ENCODE measurements around the gene PDZD2.

DNA sequence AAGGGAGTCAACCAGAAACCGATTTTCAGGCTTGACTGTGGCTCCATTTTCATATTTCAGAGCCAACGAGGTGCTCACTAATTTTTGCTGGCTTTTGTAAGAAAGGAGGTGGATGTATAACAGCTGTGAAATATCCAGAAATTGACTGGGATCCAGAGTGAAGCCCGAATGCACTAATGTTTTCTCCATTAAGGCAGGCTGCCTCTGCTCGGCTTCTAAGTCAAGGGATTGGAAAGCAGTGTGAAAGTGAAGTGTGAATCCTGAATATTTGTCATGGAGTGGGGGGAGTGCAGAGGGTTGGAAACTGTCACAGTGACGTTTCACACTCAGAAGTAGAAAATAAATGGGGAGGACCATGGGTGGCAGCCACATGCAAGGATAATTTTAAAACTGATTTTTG is 297.8 kb downstream of the PDZD2 start:
- TF ChIP-seq, protein P1, sequence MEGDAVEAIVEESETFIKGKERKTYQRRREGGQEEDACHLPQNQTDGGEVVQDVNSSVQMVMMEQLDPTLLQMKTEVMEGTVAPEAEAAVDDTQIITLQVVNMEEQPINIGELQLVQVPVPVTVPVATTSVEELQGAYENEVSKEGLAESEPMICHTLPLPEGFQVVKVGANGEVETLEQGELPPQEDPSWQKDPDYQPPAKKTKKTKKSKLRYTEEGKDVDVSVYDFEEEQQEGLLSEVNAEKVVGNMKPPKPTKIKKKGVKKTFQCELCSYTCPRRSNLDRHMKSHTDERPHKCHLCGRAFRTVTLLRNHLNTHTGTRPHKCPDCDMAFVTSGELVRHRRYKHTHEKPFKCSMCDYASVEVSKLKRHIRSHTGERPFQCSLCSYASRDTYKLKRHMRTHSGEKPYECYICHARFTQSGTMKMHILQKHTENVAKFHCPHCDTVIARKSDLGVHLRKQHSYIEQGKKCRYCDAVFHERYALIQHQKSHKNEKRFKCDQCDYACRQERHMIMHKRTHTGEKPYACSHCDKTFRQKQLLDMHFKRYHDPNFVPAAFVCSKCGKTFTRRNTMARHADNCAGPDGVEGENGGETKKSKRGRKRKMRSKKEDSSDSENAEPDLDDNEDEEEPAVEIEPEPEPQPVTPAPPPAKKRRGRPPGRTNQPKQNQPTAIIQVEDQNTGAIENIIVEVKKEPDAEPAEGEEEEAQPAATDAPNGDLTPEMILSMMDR (IDR thresholded peaks at IDR 0.05) = no peak
- TF ChIP-seq EP300 (IDR thresholded peaks at IDR 0.05) (no peak), POLR2AphosphoS5 (IDR thresholded peaks at IDR 0.05) (no peak), POLR2A (IDR thresholded peaks at IDR 0.05) (no peak)

All from suprapubic skin (tissue), 4 donors.